HG03439 (cell line): ENCODE data around the gene SLAMF9.
"Not testable (repeated sequence)": the region's sequence is repeated elsewhere in the genome, so short reads cannot be mapped to it uniquely, and the experiment has no call there.

ENCODE experiments used
- ATAC-seq: cut with Tn5 transposase; IDR thresholded peaks from one replicate; pipeline ENCODE4 v1.9.1; 2021; ENCODE audit warnings: mild to moderate bottlenecking, moderate library complexity; ENCODE audit not compliant: unreplicated experiment

SLAMF9 gene

DNA sequence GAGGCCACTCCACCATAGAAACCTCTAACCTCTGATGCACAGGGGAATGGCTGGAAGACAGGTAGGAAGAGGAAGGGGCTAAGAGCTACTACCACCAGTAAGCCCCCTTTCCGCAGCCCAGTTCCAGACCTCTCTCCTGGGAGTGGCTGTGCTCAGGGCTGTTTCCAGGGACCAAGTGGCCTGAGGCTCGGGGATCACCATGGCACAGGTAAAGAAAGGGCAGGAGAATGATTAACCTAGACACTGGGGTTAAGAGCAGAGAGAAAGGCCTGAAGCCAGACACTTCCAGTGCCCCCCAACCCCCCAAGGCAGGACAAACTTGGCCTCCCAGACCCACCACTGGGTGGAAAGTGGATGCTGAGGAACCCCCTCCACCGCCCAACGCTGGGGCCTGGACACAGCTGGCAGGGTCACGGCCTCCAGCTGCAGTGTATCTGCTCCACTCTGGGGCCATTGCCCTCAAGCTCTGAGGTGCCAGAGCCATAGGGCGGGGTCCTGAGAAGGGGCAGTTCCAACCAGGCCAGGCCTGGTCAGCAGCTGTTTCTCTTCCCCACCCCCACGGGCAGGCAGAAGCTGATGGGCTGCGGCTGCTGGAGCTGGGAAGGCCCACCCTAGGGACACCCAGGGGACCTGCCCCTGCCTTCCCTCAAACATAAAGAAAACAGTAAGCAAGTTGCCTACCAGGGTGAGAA, 31.4 kb downstream of the SLAMF9 start:
- no peak for ATAC-seq

DNA sequence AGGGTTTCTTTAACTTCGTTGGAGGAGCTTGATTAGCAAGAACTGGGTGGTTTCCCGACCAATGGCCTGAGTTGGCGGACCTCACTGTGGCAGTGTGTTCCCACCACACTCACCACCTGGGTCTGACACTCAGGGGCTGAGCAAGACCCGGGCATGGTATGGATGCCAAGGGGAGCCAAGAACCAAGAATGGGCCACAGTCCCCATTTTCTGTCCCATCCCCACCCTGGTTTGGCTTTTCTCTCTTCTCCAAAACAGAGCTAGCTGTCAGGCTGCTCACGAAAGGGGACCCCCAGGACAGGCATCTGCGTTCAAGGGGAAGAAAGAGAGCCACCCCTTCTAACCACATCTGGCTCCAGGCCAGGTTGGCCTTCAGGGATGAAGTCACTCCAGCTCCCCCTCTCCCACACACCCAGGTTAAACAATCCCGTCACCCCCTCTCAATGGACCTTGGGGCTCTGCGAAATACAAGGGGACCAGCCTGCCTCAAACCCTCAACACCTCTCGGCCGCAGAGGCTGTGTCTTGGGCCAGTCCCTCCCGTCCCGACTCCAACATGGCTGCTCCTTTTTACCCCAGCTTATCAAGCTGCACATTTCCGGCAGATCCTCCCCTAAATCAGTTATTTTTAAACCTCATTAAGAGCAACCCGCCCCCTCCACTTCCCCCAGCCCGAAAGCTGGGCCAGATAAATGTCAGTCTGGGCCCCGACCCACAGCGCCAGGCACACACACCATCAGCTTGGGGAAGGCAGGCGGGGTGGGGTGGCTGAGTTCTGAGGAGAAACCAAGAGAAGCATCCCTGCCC, 32.1 kb downstream of the SLAMF9 start:
- peak; percentile 21 for ATAC-seq

DNA sequence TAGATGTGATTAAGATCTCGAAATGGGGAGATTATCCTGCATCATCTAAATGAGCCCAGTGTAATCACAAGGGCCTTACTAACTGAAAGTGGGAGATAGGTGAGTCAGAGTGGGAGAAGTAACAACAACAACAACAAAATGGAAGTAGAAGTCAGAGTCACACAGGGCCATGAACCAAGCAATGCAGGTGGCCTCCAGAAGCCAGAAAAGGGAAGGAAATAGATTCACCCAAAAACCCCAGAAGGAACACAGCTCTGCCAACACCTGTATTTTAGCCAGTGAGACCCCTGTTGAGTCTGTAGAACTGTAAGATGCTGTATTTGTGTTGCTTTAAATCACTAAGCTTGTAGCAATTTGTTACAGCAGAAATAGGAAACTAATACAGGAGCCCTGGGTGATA, 32.8 kb downstream of the SLAMF9 start:
- ATAC-seq, result peak; percentile 20

DNA sequence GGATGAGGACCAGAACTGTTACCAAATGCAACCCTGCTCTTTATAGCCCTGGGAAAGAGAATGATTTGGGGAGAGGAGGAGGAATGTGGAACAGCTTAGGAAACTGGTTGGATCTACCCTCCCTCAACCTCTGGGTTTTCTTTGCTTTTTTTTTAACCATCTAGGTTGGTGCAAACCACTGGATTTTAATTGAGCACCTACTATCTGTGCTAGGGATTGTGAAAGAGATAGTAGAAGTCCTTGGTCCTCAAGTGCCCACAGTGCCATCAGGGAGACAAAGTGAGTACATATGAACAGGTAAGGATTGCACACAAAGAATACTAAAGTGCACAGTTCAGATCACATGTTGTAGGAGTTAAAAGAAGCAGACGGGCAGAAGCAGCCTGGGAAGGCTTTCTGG, 33.4 kb downstream of the SLAMF9 start:
- ATAC-seq, result no peak

DNA sequence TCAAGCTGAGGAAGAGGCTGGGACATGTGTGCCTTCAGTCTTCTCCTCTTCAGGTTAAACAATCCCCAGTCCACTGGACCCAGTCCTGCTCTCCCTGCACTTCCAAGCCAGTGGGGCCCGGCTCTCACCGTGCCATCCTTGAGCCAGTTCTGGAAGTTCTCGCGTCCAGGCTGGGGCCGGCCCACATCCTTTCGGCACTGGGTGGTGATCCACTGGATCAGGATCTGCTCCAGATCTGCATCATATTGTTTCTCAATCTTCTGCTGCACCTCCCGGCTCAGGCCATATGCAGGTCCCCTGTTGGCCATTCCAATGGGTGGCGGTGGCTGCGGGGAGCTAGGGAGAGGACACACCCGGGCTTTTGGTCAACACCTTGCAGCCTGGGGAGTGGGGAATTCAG, 33.8 kb downstream of the SLAMF9 start:
- ATAC-seq, result no peak

DNA sequence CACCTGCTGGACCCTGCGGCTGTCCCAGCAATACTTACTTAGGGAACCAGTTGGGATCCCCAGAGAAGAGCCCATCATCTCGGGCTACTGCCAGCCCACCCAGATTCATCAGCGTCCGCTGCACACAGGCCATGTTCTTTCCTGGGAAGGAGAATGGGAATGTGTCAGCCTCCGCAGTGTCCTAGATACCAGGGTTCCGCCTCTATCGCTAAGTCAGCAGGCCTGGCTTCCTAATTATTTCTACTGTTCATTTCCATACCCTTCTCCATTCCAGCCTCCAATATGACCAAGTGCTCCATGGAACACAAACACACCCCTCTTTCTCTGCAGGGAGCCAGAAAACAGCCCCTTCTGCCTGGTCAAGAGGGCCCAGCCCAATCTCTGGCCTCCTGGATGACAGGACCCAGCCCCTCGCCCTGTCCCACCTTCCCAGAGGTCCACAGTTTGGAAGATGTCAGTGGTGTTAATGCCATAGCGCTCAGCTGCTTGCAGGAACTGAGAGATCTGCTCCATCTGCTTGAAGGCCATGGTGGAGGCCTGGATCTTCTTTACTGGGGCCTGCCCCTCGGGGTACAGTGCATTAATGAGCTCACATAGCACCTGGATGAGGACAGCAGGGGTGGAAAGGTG, 34.7 kb downstream of the SLAMF9 start:
- ATAC-seq, result no peak

DNA sequence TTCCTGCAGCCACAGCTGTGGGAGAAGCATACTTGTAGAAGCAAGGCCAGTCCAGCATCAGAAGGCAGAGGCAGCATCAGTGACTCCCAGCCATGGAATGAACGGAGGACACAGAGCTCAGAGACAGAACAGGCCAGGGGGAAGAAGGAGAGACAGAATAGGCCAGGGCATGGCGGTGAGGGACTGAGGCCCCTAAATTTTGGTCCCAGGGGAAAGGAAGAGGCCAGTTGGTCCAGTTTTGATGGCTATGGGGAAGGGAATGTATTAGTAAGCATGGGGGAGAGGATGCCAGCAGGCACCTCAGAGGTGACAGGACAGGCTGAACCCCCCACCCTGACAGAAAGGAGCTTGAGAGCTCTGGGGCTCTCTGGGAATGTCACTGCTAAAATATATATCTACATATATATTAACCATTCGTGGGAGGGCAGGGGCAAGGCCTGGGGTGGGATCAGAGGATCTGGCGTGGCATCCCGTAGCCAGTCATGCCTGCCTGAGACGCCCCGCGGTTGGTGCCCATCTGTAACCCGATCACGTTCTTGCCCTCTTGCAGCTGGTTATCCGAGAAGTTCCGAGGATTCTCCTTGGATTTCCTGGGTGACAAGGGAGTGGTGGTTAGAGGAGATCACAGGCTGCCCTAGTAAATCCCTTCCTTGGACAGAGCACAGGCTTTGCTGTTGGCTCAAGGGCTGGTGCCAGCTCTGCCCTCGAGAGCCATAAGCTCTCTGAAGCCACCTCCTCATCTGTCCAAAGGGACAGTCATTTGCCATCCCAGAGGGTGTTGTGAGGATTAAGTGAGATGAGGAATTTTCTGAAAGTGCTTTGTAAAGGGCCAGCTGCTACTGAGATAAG, 35.5 kb downstream of the SLAMF9 start:
- ATAC-seq, result no peak

DNA sequence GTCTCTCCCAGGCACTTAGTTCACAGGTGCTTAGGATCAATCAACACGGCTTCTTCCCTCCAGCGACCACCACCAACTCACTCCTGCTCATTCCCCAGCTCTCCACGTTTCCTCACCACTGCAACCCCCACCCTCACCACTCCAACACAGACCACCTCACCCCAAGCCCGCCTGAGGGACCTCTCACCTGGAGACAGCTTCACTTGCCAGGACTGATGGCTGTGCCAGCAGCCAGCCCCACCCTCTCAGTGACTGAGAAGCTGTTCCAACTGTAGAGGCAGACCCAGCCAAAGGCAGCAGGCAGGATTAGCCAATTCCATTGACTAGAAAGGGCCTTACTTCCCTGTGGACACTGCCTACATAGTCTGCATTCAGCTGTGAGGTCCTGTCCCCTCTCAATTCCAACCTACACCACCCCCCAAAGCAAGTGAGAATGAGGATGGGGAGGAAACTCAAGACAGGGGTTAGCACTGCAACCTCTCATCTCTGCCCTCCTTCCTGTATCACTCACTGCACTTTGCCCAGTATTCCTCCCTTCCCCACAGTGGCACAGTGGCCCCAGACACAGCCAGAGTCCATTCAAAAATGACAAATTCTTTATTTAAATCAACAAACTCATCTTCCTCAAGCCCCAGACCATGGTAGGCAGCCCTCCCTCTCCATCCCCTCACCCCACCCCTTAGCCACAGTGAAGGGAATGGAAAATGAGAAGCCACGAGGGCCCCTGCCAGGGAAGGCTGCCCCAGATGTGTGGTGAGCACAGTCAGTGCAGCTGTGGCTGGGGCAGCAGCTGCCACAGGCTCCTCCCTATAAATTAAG, 36.3 kb downstream of the SLAMF9 start:
- ATAC-seq, result no peak

DNA sequence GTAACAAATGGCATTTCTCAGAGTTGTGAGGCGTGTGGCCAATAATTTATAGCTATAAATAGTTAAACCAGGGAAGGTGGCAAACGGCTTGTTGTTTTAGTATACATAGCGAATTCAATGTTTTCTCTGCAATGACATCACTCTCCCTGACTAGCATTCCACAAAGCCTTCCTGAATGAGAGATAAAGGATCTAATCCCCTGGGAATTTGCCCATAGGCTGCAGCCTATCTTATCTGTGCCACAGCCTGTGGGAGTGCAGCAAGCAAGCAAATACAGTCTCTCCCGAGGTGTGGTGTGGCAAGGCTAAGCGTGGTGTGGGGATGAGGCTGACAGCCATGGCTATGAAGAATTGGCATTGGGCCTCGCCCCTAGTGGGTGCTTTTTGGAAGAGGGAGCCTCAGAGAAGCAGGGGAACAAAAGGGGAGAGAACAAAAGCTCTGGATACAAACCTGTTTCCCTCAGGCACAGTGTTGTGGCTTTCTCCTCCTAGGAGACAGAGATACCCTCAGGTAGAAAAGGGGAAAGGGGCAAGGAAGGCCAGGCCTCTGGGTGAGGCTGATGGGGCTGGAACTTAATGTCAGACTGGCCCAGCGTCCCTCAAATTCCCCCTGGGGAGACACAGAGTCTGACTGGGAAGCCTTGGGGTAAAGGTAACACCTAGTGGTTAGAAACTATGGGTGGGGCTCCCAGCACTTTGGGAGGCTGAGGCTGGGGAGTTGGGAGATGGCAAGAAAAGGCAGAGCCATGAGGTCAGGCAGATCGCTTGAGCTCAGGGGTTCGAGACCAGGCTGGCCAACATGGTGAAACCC, 37.6 kb downstream of the SLAMF9 start:
- no peak for ATAC-seq

DNA sequence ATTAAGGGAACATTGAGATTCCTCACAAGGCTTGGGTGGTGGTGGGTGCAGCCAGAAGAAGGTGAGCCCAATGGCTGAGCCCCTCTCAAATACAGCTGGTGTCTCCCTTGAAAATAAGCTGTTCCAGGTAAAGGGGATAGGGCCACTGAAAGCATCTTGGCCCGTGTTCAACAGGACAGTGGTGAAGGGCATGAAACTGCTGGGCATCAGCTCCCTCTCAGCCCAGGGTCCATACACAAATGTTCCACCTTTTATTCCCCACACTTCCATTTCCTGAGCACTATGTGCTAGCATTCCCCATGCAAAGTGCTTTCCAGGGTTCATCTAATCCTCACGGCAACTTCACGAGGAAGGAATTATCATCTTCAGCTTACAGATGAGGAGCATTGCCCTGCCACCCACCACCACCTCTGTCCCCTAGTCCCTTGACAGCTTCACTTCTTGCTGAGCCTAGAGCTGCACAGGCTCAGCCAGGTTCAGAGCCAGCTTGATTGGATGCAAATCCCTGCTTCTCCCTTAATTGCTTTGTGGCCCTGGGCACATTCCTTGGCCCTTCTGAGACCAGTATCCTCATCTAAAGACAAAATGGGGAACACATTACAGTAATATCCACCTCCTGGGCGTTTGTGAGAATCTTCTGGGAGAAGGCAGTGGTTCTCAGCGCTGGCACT, 38.3 kb downstream of the SLAMF9 start:
- no peak for ATAC-seq

DNA sequence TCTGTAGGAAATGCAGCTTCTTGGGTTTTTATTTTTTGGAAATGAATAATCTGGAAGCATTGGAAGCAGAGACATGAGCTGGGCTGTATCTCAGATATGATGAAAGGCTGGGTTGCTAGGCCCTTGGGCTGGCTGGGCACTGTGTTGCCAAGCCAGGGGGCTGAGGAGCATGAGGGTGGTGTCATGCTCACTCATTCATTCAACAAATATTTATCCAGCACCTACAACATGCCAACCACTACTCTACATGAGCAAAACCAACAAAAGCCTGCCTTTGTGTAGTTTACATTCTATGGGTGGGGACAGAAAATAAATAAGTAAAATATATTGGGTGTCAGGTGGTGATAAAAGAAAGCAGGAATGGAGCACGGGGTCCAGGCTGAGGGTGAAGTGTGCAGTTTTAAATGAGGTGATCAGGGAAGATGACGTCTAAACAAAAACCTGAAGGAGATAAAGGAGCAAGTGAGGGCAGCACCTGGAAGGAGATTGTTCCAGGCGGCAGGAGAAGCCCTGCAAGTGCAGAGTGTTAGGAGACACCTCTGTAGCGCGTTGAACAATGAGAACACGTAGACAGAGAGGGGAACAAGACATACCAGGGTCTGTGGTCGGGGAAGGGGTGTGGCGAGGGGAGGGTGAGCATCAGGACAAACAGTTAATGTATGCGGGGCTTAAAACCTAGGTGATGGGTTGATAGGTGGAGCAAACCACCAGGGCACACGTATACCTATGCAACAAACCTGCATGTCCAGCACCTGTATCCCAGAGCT, 39.6 kb downstream of the SLAMF9 start:
- no peak for ATAC-seq

DNA sequence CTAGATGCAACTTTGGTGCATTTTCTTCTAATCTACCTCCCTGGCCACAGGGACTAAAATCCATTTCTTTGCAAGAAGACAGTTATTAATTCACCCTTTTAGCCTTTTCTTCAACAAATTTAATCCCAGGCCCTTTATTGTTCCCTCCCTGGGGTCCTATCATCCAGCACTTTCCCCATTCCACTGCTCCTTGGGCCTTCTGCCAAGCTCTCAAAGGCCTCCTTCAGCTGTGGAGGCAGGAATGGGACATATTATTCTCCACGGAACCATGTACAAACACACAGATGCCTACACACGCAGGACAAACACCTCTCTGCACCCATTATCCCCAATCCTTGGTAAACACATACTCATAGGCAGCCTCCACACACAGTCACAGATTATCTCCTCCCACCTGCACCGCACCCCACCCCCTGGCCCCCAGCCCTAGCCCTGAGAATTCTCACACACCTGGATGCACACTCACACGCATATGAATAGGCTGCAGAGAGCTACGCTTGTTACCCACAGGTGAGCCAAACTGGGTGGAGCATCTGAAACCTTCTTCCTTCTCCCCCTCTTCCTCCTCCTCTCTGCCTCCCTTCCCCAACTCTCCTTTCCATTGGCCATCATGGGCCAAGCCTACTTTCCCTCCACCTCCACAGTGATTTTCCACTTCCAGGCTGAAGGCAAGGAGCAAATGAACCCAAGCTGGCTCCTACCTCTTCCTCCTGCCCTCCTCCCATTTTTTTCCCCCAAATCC, 40.4 kb downstream of the SLAMF9 start:
- no peak for ATAC-seq

DNA sequence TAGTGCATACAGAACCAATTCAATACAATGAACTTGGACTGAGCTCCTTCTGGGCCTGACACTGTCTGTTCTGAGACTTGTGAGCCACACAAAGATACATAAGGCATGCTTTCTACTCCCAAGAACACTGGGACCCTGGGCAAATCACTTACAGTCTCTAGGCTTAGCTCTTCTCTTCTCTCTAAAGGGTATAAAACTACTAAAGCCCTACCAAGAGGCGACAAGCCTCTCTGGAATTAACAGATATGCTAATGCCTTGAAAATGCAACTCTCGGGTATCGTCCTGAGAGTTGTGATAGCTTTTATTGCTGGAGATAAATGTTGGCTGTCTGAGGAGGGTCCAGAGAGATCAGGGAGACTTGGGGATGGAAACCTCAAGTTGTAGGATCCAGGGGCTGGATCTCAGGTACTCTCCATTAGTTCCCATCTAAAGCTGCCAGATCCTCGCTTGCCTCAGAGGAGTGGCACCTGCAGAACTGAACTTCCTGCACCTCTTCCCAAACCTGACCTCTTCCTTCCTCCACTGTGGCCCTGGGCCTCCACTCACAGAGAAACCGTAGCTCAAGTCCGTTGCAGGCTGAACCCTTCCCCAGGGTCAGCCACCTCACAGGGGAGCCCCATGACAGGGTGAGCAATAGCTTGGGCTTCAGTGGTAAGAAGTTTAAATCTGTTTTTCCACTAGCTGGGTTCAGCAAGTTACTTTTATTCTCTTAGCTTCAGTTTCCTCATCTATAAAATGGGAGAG, 42.5 kb downstream of the SLAMF9 start:
- no peak for ATAC-seq

DNA sequence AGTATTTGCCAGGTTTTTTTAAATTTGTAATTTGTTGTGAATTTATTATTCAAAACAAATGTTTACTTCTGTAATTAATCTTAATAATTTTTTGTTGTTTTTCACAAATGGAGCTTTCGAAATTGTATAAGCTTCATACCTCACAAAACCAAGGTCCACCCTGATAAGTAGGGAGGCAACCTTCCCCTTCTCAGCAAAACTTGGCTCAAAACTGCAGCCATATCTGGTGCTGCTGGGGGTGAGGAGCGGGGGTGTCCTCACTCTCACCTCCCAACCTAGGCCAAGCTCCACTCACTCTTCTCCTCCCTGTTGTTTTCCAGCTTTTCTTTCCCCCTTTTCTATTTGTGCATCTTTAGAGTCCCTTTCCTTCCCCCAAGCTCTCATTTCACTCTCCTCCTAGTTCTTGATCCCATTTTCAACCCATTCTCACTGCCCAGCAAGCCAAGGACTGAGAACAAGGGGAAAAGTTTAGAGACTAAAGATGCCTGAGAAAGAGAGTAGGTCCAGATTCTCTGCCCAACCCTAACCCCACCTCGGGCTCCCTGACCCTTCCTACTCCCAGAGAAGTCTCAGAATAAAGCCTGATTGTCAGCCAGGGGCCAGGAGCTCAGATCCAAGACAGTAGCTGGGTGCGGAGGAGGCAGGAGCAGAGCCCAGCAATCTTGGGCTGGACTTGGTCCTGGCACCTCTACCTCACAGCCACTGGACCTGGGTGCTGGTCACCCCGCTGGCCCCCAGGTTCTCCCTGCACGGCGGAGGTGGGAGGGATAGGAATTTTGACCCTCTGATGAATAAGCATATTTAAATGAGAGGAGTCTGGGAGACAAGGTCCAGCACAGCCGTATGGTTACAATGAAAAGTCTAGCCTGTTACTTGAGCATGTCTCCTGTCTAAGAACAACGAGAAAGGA, 45.8 kb downstream of the SLAMF9 start:
- no peak for ATAC-seq

DNA sequence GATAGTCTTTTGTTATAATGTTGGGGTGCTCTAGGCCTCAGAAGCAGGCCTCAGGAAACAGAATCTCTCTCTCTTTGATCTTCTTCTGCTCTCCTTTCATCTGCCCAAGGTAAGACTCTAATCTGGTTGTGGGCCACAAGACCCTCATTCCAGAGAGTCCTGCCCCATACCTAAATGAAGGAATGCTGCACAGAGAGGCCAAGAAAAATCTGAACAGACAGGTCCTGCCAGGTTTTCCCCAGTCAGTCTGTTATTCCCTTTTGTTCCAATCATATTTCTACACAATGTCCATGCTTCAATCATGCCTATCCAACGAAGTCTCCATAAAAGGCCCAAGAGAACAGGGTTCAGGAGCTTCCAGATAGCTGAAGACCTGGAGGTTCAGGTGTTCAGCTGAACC, 47.1 kb downstream of the SLAMF9 start:
- ATAC-seq, result no peak

DNA sequence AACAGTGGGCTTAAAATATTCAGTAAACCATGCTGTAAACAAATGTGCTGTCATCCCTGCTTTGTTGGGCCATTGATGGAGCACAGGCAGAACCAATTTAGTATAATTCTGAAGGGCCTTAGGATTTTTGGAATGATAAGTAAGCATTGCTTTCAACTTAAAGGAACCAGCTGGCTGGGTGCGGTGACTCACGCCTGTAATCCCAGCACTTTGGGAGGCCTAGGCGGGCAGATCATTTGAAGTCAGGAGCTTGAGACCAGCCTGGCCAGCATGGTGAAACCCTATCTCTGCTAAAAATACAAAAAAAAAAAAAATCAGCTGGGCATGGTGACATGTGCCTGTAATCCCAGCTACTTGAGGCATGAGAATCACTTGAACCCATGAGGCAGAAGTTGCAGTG, 50.0 kb downstream of the SLAMF9 start:
- ATAC-seq, result not testable (repeated sequence)
